GM12865 (cell line): ENCODE measurements around the gene GAS2L2.

Experiments used
- DNase-seq: peaks from one replicate; pipeline ENCODE4 v3.0.0; 2010; ENCODE audit warnings: low read depth
- H3K4me3 ChIP-seq: 2 replicates; pipeline ENCODE4 v1.5.1; 2011; ENCODE audit warnings: mild to moderate bottlenecking, low read depth, low read length, control low read depth
- CTCF ChIP-seq: IDR thresholded peaks from 2 replicates; pipeline ENCODE4 v1.5.1; 2011; ENCODE audit warnings: low read length, control low read depth, low read depth, inconsistent platforms; ENCODE audit not compliant: insufficient read depth; ENCODE audit errors: missing control alignments

The GAS2L2 gene

GRCh38 chr17:35752945-35753764, at the start of gene GAS2L2:
Gene GAS2L2, minus strand, starts transcription at chr17:35753239. Its CDS starts 389 bp downstream, at chr17:35752850.
- no peak for DNase-seq
- H3K4me3 ChIP-seq = no peak within 1 kb of the TSS
- TF ChIP-seq CTCF = no peak

- DNase-seq = peak; percentile 6
- H3K4me3 ChIP-seq = no peak overlapping the region
- no peak for TF ChIP-seq CTCF
Observed at GRCh38 chr17:35801583-35802224, 48.7 kb upstream of the GAS2L2 start.

- H3K4me3 ChIP-seq = no peak overlapping the region
- TF ChIP-seq CTCF = no peak
- DNase-seq = no peak
Observed at GRCh38 chr17:35799942-35800341, 46.9 kb upstream of the GAS2L2 start.

GRCh38 chr17:35797918-35798317, 44.9 kb upstream of the GAS2L2 start:
- no peak overlapping the region for H3K4me3 ChIP-seq
- no peak for DNase-seq
- no peak for TF ChIP-seq CTCF

GRCh38 chr17:35797370-35797769, 44.3 kb upstream of the GAS2L2 start:
- TF ChIP-seq CTCF = no peak
- DNase-seq = no peak

GRCh38 chr17:35796942-35797341, 43.9 kb upstream of the GAS2L2 start:
- no peak for TF ChIP-seq CTCF
- DNase-seq = no peak
- no peak overlapping the region for H3K4me3 ChIP-seq

More at GRCh38 chr17:35797370-35797769, 44.3 kb upstream of the GAS2L2 start:
- no peak overlapping the region for H3K4me3 ChIP-seq
